ENCODE measurements around the gene DNM1. TPM values are rescaled to one million over a fixed set of nuclear protein-coding genes. Genes with fewer than 3 reads are reported as not detected.

The DNM1 gene
- total RNA-seq, 1 donor from 2014 or later: 84.0 TPM

DNA sequence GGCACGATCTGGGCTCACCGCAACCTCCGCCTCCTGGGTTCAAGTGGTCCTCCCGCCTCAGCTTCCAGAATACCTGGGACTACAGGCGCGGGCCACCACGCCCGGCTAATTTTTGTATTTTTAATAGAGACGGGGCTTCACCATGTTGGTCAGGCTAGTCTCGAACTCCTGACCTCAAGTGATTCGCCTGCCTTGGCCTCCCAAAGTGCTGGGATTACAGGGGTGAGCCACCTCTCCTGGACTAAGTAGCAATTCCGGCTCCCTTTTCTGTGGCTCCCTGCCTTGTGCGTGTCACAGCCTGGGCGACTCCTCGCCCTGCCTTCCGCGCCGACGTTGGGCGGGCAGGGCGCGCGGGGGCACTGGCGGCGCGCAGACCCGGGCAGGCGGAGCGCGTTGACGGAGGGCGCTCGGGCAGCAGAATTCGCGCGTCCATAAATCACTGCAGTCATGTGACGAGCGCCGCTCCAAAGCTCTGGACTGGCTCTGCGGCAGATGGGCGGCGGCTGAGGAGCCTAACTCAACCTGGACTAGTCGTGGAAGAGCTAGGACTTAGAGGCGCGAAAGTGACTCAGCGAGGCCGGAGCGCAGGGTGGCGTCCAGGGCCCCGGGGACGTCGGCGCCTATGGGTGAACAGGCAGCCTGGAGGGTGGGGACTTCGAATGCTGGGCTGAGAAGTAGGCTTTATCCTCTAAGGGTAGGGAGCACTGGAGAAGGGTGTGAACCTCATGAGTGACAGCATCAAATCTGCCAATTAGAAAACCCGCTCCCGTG is 10.4 kb upstream of the DNM1 start:
- Mint-ChIP-seq H3K4me1 (peaks cover 22% of the 10 kb centered on the region), H3K9me3 (no peaks in the 10 kb centered on the region), H3K27me3 (ENCODE audit: low read depth) (no peaks in the 10 kb centered on the region), H3K36me3 (ENCODE audit: low read depth) (peaks cover 14% of the 10 kb centered on the region), H3K27ac (ENCODE audit: unreplicated experiment) (peak overlapping the region; percentile 78), H3K4me3 (peak overlapping the region; percentile 76)
- no peak for DNase-seq (ENCODE audit: low read depth, low spot score)
- TF ChIP-seq, protein P1, sequence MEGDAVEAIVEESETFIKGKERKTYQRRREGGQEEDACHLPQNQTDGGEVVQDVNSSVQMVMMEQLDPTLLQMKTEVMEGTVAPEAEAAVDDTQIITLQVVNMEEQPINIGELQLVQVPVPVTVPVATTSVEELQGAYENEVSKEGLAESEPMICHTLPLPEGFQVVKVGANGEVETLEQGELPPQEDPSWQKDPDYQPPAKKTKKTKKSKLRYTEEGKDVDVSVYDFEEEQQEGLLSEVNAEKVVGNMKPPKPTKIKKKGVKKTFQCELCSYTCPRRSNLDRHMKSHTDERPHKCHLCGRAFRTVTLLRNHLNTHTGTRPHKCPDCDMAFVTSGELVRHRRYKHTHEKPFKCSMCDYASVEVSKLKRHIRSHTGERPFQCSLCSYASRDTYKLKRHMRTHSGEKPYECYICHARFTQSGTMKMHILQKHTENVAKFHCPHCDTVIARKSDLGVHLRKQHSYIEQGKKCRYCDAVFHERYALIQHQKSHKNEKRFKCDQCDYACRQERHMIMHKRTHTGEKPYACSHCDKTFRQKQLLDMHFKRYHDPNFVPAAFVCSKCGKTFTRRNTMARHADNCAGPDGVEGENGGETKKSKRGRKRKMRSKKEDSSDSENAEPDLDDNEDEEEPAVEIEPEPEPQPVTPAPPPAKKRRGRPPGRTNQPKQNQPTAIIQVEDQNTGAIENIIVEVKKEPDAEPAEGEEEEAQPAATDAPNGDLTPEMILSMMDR (conservative IDR thresholded peaks at IDR 0.05): no peak

DNA sequence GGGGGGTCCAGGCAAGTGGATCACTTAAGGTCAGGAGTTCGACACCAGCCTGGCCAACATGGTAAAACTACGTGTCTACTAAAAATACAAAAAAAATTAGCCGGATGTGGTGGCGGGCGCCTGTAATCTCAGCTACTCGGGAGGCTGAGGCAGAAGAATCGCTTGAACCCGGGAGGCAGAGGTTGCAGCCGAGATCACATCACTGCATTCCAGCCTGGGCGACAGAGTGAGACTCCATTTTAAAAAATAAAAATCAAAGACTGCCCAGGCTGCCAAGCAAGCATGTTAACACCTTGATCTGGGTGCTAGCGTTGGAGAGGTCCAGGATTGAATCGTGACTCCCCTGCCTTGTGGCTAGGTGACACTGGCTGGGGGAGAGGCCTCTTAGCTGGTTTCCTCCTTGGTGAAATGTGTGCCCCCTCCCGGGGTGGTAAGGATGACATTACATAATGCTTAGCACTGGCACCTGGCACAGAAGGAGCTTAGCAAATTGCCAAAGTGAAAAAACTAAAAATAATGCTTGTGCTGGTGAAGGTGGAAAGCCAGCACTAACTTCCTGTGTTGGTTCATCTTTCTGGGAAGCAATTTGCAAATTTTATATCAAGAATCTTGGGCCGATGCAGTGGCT is 9.6 kb upstream of the DNM1 start:
- no peak overlapping the region for H3K27ac Mint-ChIP-seq (ENCODE audit: unreplicated experiment)

DNA sequence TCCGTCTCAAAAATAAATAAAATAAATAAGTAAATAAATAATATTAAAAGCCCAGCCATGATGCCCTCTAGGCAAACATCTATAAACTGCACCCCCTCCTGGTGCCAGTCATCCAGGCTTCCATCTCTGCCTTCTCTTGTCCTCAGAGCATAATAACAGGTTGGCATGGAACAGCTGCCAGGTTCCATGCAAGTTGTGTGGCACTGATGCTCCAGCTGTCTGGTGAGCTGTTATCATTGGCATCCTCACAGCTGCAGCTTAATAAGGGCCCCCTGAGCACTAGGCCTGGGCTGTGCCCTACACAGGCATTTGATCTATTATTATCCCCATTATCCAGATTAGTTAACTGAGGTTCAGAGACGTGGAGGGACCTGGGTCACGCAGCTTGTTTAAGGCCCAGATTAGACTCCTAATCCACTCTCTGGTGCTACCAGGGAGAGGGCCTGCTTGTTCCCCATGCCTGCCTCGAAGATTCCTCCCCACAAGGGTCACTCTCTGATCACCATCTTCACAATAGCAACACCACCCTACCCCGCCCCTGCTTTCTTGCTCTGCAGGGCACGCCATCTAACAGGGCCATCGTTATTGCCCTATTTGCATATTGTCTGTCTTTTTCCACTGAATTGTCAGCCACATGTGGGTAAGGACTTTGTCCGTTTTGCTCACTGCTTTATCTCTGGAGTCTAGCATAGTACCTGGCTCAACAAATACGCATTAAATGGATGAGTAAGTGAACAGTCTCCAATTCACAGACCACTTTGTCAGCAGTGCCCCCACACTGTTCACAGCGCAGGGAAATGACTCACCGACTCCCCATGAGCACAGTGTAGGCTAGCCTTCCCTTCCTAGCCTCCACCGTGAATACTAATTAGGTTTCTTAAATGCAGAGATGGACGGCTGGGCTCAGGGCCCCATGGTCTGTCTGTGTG is 1.5 kb upstream of the DNM1 start:
- H3K4me1 Mint-ChIP-seq: peaks cover 30% of the 10 kb centered on the region
- TF ChIP-seq, protein P1 (conservative IDR thresholded peaks at IDR 0.05): no peak
- no peaks in the 10 kb centered on the region for H3K9me3 Mint-ChIP-seq
- DNase-seq (ENCODE audit: low read depth, low spot score): no peak
- H3K36me3 Mint-ChIP-seq (ENCODE audit: low read depth): no peaks in the 10 kb centered on the region
- H3K27ac Mint-ChIP-seq (ENCODE audit: unreplicated experiment): no peak overlapping the region
- peak overlapping the region; percentile 93 for H3K4me3 Mint-ChIP-seq
- no peaks in the 10 kb centered on the region for H3K27me3 Mint-ChIP-seq (ENCODE audit: low read depth)

More for the DNA sequence above, 9.6 kb upstream of the DNM1 start:
- TF ChIP-seq, protein P1 (conservative IDR thresholded peaks at IDR 0.05): no peak
- Mint-ChIP-seq H3K4me1 (peaks cover 17% of the 10 kb centered on the region), H3K36me3 (ENCODE audit: low read depth) (peaks cover 8% of the 10 kb centered on the region), H3K27me3 (ENCODE audit: low read depth) (no peaks in the 10 kb centered on the region), H3K9me3 (no peaks in the 10 kb centered on the region), H3K4me3 (peak overlapping the region; percentile 41)
- no peak for DNase-seq (ENCODE audit: low read depth, low spot score)

DNA sequence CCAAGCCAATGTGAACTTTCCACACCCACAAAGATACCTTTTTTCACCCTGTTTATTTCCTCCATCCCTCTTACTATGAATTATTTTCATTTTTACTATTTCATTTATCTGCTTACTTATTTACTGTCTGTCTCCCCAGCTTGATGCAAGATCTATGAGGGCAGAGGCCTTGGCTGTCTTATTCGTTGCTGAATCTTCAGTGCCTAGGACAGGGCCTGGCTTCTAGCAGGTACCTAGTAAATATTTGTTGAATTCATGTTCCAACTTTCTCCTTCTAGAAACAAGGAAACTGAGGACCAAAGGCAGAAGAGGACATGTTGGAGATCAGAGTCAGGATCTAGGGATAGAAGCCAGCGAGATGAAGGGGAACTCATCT is 543 bp upstream of the DNM1 start:
- Mint-ChIP-seq H3K36me3 (ENCODE audit: low read depth) (no peaks in the 10 kb centered on the region), H3K9me3 (no peaks in the 10 kb centered on the region), H3K27ac (ENCODE audit: unreplicated experiment) (no peak overlapping the region), H3K27me3 (ENCODE audit: low read depth) (no peaks in the 10 kb centered on the region), H3K4me1 (peaks cover 35% of the 10 kb centered on the region), H3K4me3 (peak overlapping the region; percentile 93)
- no peak for DNase-seq (ENCODE audit: low read depth, low spot score)
- TF ChIP-seq, protein P1 (conservative IDR thresholded peaks at IDR 0.05): no peak

Measured in neural crest cell (in vitro differentiated cells).